HCT116 (cell line): ENCODE results near the gene AXIN2. TPM values are rescaled to one million over a fixed set of nuclear protein-coding genes. Genes with fewer than 3 reads are reported as not detected.

Experiments used
- ATAC-seq: fragments of 200-7000 bp; cut with Tn5 transposase; 2 replicates; pipeline ENCODE4 v1.9.1; 2020; ENCODE audit warnings: mild to moderate bottlenecking, moderate library complexity
- BruUV-seq: library from RNA; stranded (reverse); fragments of 400-500 nt; replicated peaks from 2 replicates; lab custom pipeline; 2021; lab: Mats Ljungman, UMichigan
- CTCF ChIA-PET: fragments of 300-600 bp; sonication (Branson Sonifier 250); formaldehyde crosslinking; loops from one replicate; lab custom pipeline; 2021; ENCODE audit warnings: antibody characterized with exemption; lab: Charles Lee
- POLR2A ChIA-PET: fragments of 300-600, 350-600 bp; sonication (Branson Sonifier 250); formaldehyde crosslinking; loops from one replicate; lab custom pipeline; 2021; ENCODE audit warnings: antibody characterized with exemption; lab: Charles Lee
- RAD21 ChIA-PET, 2 experiments: fragments of 300-600 bp; sonication (Branson Sonifier 250); formaldehyde crosslinking; loops; one replicate each; lab custom pipeline; 2023; ENCODE audit warnings: low total read pairs in 2 of 2; ENCODE audit not compliant: uncharacterized antibody in 2 of 2, unreplicated experiment in 2 of 2, low non-redundant PET in 1 of 2; lab: Charles Lee
- DNase-seq: peaks from one replicate; pipeline ENCODE4 v3.0.0-alpha.2; 2010; ENCODE audit warnings: low read depth, low spot score
- H2AFZ ChIP-seq: fragments of 200-600 bp; shearing (Covaris generic), sonication (generic); 2 replicates; pipeline ENCODE4 v1.6.1; 2017; ENCODE audit warnings: low read depth, mixed run types, mixed read lengths, antibody characterized with exemption, low read length; ENCODE audit not compliant: poor library complexity, severe bottlenecking
- H3K27ac ChIP-seq: 2 replicates; pipeline ENCODE4 v1.5.1; 2012; ENCODE audit warnings: low read depth, low read length
- H3K27me3 ChIP-seq: fragments of 200-600 bp; sonication (generic); 2 replicates; pipeline ENCODE4 v1.6.1; 2016; ENCODE audit warnings: mixed run types, low read length, mixed read lengths; ENCODE audit not compliant: insufficient read depth
- H3K36me3 ChIP-seq, 2 experiments: fragments of 200-500 bp in 1 of 2; fragments of 200-600 bp in 1 of 2; sonication (Bioruptor generic) in 1 of 2; sonication (generic) in 1 of 2; 2 replicates each; pipeline versions ENCODE4 v1.5.1 to v1.6.1; 2014 to 2016; ENCODE audit warnings: low read length in 2 of 2, inconsistent platforms in 1 of 2, mixed read lengths in 1 of 2, mixed run types in 1 of 2; ENCODE audit not compliant: insufficient read depth in 2 of 2, control insufficient read depth in 1 of 2
- H3K4me1 ChIP-seq, 2 experiments: fragments of 200-600 bp in 1 of 2; sonication (generic) in 1 of 2; 2 replicates each; pipeline versions ENCODE4 v1.5.1 to v1.6.1; 2012 to 2017; ENCODE audit warnings: low read length in 2 of 2, inconsistent platforms in 1 of 2, mild to moderate bottlenecking in 1 of 2, mixed read lengths in 1 of 2, mixed run types in 1 of 2, moderate library complexity in 1 of 2; ENCODE audit not compliant: insufficient read depth in 2 of 2, control insufficient read depth in 1 of 2
- H3K4me2 ChIP-seq: fragments of 200-600 bp; sonication (generic); 2 replicates; pipeline ENCODE4 v1.6.1; 2017; ENCODE audit warnings: mixed run types, low read length, mixed read lengths
- H3K4me3 ChIP-seq, 2 experiments: fragments of 200-600 bp in 1 of 2; sonication (generic) in 1 of 2; replicated peaks in 1 of 2; 2 replicates each; pipeline ENCODE4 v1.5.1; 2011 to 2016; ENCODE audit warnings: low read length in 2 of 2, control low read depth in 1 of 2, low read depth in 1 of 2, mild to moderate bottlenecking in 1 of 2, mixed read lengths in 1 of 2, mixed run types in 1 of 2
- H3K79me2 ChIP-seq: fragments of 200-600 bp; sonication (generic); 2 replicates; pipeline ENCODE4 v1.6.1; 2017; ENCODE audit warnings: mild to moderate bottlenecking, mixed run types, low read length, moderate library complexity, mixed read lengths; ENCODE audit not compliant: insufficient read depth
- H3K9ac ChIP-seq: fragments of 200-600 bp; sonication (generic); 2 replicates; pipeline ENCODE4 v1.6.1; 2016; ENCODE audit warnings: low read length, mixed read lengths
- H3K9me2 ChIP-seq: fragments of 200-600 bp; sonication (generic), shearing (Covaris generic); 2 replicates; pipeline ENCODE4 v1.6.1; 2017; ENCODE audit warnings: mixed run types, mild to moderate bottlenecking, moderate library complexity; ENCODE audit not compliant: insufficient read depth
- H3K9me3 ChIP-seq, 2 experiments: fragments of 200-500 bp in 1 of 2; fragments of 200-600 bp in 1 of 2; sonication (Bioruptor generic) in 1 of 2; sonication (generic) in 1 of 2; 2 replicates each; pipeline ENCODE4 v1.6.1; 2014 to 2017; ENCODE audit warnings: low read length in 2 of 2, mixed read lengths in 2 of 2, inconsistent platforms in 1 of 2, low read depth in 1 of 2, mild to moderate bottlenecking in 1 of 2, mixed run types in 1 of 2, moderate library complexity in 1 of 2; ENCODE audit not compliant: control insufficient read depth in 1 of 2, insufficient read depth in 1 of 2
- H4K20me1 ChIP-seq: fragments of 200-600 bp; sonication (generic), shearing (Covaris generic); 2 replicates; pipeline ENCODE4 v1.6.1; 2017; ENCODE audit warnings: mixed run types, mild to moderate bottlenecking, moderate library complexity; ENCODE audit not compliant: insufficient read depth
- ATF3 ChIP-seq: IDR thresholded peaks from 2 replicates; pipeline ENCODE4 v1.6.1; 2012
- CEBPB ChIP-seq: IDR thresholded peaks from 2 replicates; pipeline ENCODE4 v1.6.1; 2012; ENCODE audit warnings: low read depth
- EGR1 ChIP-seq: IDR thresholded peaks from 2 replicates; pipeline ENCODE4 v1.6.1; 2012; ENCODE audit warnings: low read depth
- ELF1 ChIP-seq: IDR thresholded peaks from 2 replicates; pipeline ENCODE4 v1.6.1; 2012; ENCODE audit warnings: low read depth, borderline replicate concordance
- EZH2 ChIP-seq: fragments of 200-600 bp; sonication (generic); IDR thresholded peaks from 2 replicates; pipeline ENCODE4 v1.6.1; 2017; ENCODE audit warnings: antibody characterized with exemption, mixed run types
- EZH2phosphoT487 ChIP-seq: fragments of 200-600 bp; IDR thresholded peaks from 2 replicates; pipeline ENCODE4 v1.6.1; 2018; ENCODE audit warnings: antibody characterized with exemption, borderline replicate concordance
- FOSL1 ChIP-seq: IDR thresholded peaks from 2 replicates; pipeline ENCODE4 v1.6.1; 2012; ENCODE audit warnings: low read depth
- JUND ChIP-seq: IDR thresholded peaks from 2 replicates; pipeline ENCODE4 v1.6.1; 2012
- POLR2AphosphoS5 ChIP-seq: IDR thresholded peaks from 2 replicates; pipeline ENCODE4 v1.6.1; 2011; ENCODE audit warnings: mild to moderate bottlenecking, low read depth, low read length, moderate library complexity
- SIN3A ChIP-seq: IDR thresholded peaks from 2 replicates; pipeline ENCODE4 v1.6.1; 2012; ENCODE audit warnings: low read depth
- SRF ChIP-seq: IDR thresholded peaks from 2 replicates; pipeline ENCODE4 v1.6.1; 2012; ENCODE audit warnings: low read depth
- TCF7L2 ChIP-seq: IDR thresholded peaks from 2 replicates; pipeline ENCODE4 v1.7.0; 2011; ENCODE audit warnings: borderline replicate concordance, inconsistent platforms; ENCODE audit not compliant: insufficient read depth, insufficient read length; ENCODE audit errors: extremely low read depth
- ZNF274 ChIP-seq: fragments of 200-500 bp; sonication (Bioruptor generic); IDR thresholded peaks from 2 replicates; pipeline ENCODE4 v1.6.1; 2014; ENCODE audit warnings: mild to moderate bottlenecking, low read depth, low read length, inconsistent platforms
- intact Hi-C: fragments of 100-400 bp; cut with micrococcal nuclease; formaldehyde crosslinking; loops from 2 replicates; pipeline ENCODE4 v1.10.0; 2022
- total RNA-seq: library from RNA; stranded (reverse); gene quantifications from one replicate; pipeline ENCODE4 v1.2.1, GENCODE V29; 2021; ENCODE audit not compliant: unreplicated experiment
- TF ChIP-seq, protein P1 (sequence below): IDR thresholded peaks from 2 replicates; pipeline ENCODE4 v1.6.1; 2012
- TF ChIP-seq, protein P2 (sequence below): IDR thresholded peaks from 2 replicates; pipeline ENCODE4 v1.6.1; 2012; ENCODE audit warnings: low read depth
- TF ChIP-seq, protein P3 (sequence below), 3 experiments: fragments of 200-600 bp in 1 of 3; sonication (generic) in 1 of 3; IDR thresholded peaks in 2 of 3; conservative IDR thresholded peaks in 1 of 3; 2 replicates each; pipeline ENCODE4 v1.5.1; 2012 to 2017; ENCODE audit warnings: low read depth in 2 of 3, low read length in 2 of 3, antibody characterized with exemption in 1 of 3, borderline replicate concordance in 1 of 3, control low read depth in 1 of 3, mild to moderate bottlenecking in 1 of 3, mixed read lengths in 1 of 3, mixed run types in 1 of 3, moderate library complexity in 1 of 3; ENCODE audit not compliant: insufficient read depth in 1 of 3

The AXIN2 gene
- total RNA-seq, 1 experiment from 2014 or later, result 7.1 TPM

GRCh38 chr17:65530523-65531255 lies 30.8 kb downstream of the AXIN2 start:
- Histone ChIP-seq H3K9ac (no peak overlapping the region), H3K9me3 (no peaks in the 10 kb centered on the region), H4K20me1 (no peaks in the 10 kb centered on the region), H3K36me3 (peaks cover 20 to 47% of the 10 kb centered on the region in 2 experiments), H3K79me2 (no peaks in the 10 kb centered on the region), H2AFZ (no peak overlapping the region), H3K4me1 (peaks cover 0 to 22% of the 10 kb centered on the region in 2 experiments; a peak in 2 of 4 replicates), H3K27ac (no peak overlapping the region), H3K4me2 (no peak overlapping the region)
- ChIA-PET POLR2A (no interaction called here), CTCF (no interaction called here), RAD21 (no interaction called here)
- DNase-seq, result no peak
- ATAC-seq, result no peak
- intact Hi-C loops, result no loop called here
- BruUV-seq, result no TSS peak
- no peak for TF ChIP-seq ATF3
- TF ChIP-seq CEBPB, result no peak
- no peak for TF ChIP-seq TCF7L2
- TF ChIP-seq, protein P1, sequence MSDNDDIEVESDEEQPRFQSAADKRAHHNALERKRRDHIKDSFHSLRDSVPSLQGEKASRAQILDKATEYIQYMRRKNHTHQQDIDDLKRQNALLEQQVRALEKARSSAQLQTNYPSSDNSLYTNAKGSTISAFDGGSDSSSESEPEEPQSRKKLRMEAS, result no peak
- TF ChIP-seq EZH2, result no peak
- TF ChIP-seq, protein P2, sequence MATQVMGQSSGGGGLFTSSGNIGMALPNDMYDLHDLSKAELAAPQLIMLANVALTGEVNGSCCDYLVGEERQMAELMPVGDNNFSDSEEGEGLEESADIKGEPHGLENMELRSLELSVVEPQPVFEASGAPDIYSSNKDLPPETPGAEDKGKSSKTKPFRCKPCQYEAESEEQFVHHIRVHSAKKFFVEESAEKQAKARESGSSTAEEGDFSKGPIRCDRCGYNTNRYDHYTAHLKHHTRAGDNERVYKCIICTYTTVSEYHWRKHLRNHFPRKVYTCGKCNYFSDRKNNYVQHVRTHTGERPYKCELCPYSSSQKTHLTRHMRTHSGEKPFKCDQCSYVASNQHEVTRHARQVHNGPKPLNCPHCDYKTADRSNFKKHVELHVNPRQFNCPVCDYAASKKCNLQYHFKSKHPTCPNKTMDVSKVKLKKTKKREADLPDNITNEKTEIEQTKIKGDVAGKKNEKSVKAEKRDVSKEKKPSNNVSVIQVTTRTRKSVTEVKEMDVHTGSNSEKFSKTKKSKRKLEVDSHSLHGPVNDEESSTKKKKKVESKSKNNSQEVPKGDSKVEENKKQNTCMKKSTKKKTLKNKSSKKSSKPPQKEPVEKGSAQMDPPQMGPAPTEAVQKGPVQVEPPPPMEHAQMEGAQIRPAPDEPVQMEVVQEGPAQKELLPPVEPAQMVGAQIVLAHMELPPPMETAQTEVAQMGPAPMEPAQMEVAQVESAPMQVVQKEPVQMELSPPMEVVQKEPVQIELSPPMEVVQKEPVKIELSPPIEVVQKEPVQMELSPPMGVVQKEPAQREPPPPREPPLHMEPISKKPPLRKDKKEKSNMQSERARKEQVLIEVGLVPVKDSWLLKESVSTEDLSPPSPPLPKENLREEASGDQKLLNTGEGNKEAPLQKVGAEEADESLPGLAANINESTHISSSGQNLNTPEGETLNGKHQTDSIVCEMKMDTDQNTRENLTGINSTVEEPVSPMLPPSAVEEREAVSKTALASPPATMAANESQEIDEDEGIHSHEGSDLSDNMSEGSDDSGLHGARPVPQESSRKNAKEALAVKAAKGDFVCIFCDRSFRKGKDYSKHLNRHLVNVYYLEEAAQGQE, result no peak
- TF ChIP-seq EGR1, result no peak
- TF ChIP-seq EZH2phosphoT487, result no peak
- no peak for TF ChIP-seq SRF
- no peak for TF ChIP-seq JUND
- TF ChIP-seq ZNF274, result no peak
- no peak for TF ChIP-seq SIN3A
- no peak for TF ChIP-seq FOSL1
- no peak for TF ChIP-seq POLR2AphosphoS5
- TF ChIP-seq, protein P3, sequence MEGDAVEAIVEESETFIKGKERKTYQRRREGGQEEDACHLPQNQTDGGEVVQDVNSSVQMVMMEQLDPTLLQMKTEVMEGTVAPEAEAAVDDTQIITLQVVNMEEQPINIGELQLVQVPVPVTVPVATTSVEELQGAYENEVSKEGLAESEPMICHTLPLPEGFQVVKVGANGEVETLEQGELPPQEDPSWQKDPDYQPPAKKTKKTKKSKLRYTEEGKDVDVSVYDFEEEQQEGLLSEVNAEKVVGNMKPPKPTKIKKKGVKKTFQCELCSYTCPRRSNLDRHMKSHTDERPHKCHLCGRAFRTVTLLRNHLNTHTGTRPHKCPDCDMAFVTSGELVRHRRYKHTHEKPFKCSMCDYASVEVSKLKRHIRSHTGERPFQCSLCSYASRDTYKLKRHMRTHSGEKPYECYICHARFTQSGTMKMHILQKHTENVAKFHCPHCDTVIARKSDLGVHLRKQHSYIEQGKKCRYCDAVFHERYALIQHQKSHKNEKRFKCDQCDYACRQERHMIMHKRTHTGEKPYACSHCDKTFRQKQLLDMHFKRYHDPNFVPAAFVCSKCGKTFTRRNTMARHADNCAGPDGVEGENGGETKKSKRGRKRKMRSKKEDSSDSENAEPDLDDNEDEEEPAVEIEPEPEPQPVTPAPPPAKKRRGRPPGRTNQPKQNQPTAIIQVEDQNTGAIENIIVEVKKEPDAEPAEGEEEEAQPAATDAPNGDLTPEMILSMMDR (IDR thresholded peaks at IDR 0.05 in 2 of 3, conservative IDR thresholded peaks at IDR 0.05 in 1 of 3; ENCODE audit: borderline replicate concordance in 1 of 3, insufficient read depth in 1 of 3, low read depth in 2 of 3, low read length in 2 of 3), result no peak
- no peak for TF ChIP-seq ELF1
- TF ChIP-seq, all 23 proteins: peak for 0
- H3K9me2 ChIP-seq, result no peaks in the 10 kb centered on the region
- no peak overlapping the region for H3K4me3 ChIP-seq
- no peaks in the 10 kb centered on the region for H3K27me3 ChIP-seq
